OCI-LY7 (cell line): ENCODE results near the gene NCKAP5. TPM values are rescaled to one million over a fixed set of nuclear protein-coding genes. Genes with fewer than 3 reads are reported as not detected.

Experiments used
- BruUV-seq: library from RNA; stranded (reverse); fragments of 400-500 nt; replicated peaks from 2 replicates; lab custom pipeline; 2021; lab: Mats Ljungman, UMichigan
- CTCF ChIA-PET: fragments of 300-600 bp; sonication (Branson Sonifier 250); formaldehyde crosslinking; loops from one replicate; lab custom pipeline; 2022; ENCODE audit warnings: antibody characterized with exemption; ENCODE audit not compliant: unreplicated experiment; lab: Charles Lee
- POLR2A ChIA-PET: fragments of 300-600 bp; sonication (Branson Sonifier 250); formaldehyde crosslinking; loops from one replicate; lab custom pipeline; 2022; ENCODE audit warnings: antibody characterized with exemption; lab: Charles Lee
- DNase-seq: peaks from one replicate; pipeline ENCODE4 v3.0.0-alpha.2; 2015; ENCODE audit warnings: low spot score
- H2AFZ ChIP-seq: fragments of 200-600 bp; sonication (generic), shearing (Covaris generic); 2 replicates; pipeline ENCODE4 v1.6.1; 2014; ENCODE audit warnings: mild to moderate bottlenecking, antibody characterized with exemption, low read length, moderate library complexity
- H3K27ac ChIP-seq: fragments of 200-600 bp; sonication (generic); 2 replicates; pipeline ENCODE4 v1.5.1; 2014; ENCODE audit warnings: mixed run types, low read depth, mild to moderate bottlenecking, moderate library complexity, low read length, inconsistent platforms; ENCODE audit not compliant: poor library complexity, severe bottlenecking
- H3K36me3 ChIP-seq: fragments of 200-600 bp; sonication (generic); 2 replicates; pipeline ENCODE4 v1.6.1; 2014; ENCODE audit warnings: mild to moderate bottlenecking, antibody characterized with exemption, low read length, moderate library complexity, mixed read lengths; ENCODE audit not compliant: insufficient read depth
- H3K4me1 ChIP-seq: fragments of 200-600 bp; sonication (generic); 2 replicates; pipeline ENCODE4 v1.5.1; 2014; ENCODE audit warnings: mild to moderate bottlenecking, low read length; ENCODE audit not compliant: insufficient read depth, poor library complexity, severe bottlenecking
- H3K4me2 ChIP-seq: fragments of 200-600 bp; sonication (generic); 2 replicates; pipeline ENCODE4 v1.6.1; 2014; ENCODE audit warnings: mild to moderate bottlenecking, low read length
- H3K4me3 ChIP-seq: fragments of 200-600 bp; sonication (generic); 2 replicates; pipeline ENCODE4 v1.5.1; 2014; ENCODE audit warnings: mild to moderate bottlenecking, low read depth, low read length; ENCODE audit not compliant: poor library complexity, severe bottlenecking
- H3K79me2 ChIP-seq: fragments of 200-600 bp; sonication (generic); 2 replicates; pipeline ENCODE4 v1.6.1; 2016; ENCODE audit warnings: low read depth, mild to moderate bottlenecking, low read length, moderate library complexity, mixed read lengths; ENCODE audit not compliant: insufficient read depth
- H3K9me2 ChIP-seq: fragments of 200-600 bp; sonication (generic); 2 replicates; pipeline ENCODE4 v1.6.1; 2016; ENCODE audit warnings: mild to moderate bottlenecking, low read length, mixed read lengths; ENCODE audit not compliant: insufficient read depth
- H3K9me3 ChIP-seq: fragments of 200-600 bp; sonication (generic); 2 replicates; pipeline ENCODE4 v1.6.1; 2014; ENCODE audit warnings: mild to moderate bottlenecking, mixed run types, low read length, mixed read lengths
- H4K20me1 ChIP-seq: fragments of 200-600 bp; sonication (generic); 2 replicates; pipeline ENCODE4 v1.6.1; 2014; ENCODE audit warnings: mild to moderate bottlenecking, antibody characterized with exemption, low read length, moderate library complexity, mixed read lengths; ENCODE audit not compliant: insufficient read depth
- EZH2phosphoT487 ChIP-seq: fragments of 200-600 bp; sonication (generic); IDR thresholded peaks from 2 replicates; pipeline ENCODE4 v1.6.1; 2018; ENCODE audit warnings: low read depth, borderline replicate concordance, mild to moderate bottlenecking, mixed run types, antibody characterized with exemption, low read length, moderate library complexity, mixed read lengths
- intact Hi-C: fragments of 100-400 bp; cut with micrococcal nuclease; formaldehyde crosslinking; loops from one replicate; pipeline ENCODE4 v1.10.0; 2022; ENCODE audit not compliant: unreplicated experiment
- total RNA-seq, 2 experiments: library from RNA; depleted of rRNA in 1 of 2; stranded (reverse); fragments of >200 nt in 1 of 2; shearing (Covaris generic) in 1 of 2; gene quantifications; 2 replicates each; pipeline ENCODE4 v1.2.3, GENCODE V29; 2014 to 2022
- TF ChIP-seq, protein P1 (sequence below): fragments of 200-600 bp; sonication (generic); conservative IDR thresholded peaks from 2 replicates; pipeline ENCODE4 v1.5.1; 2014; ENCODE audit warnings: mild to moderate bottlenecking, antibody characterized with exemption, low read length, moderate library complexity, mixed read lengths

NCKAP5 gene
- total RNA-seq, 2 experiments from 2014 or later, result not detected

DNA sequence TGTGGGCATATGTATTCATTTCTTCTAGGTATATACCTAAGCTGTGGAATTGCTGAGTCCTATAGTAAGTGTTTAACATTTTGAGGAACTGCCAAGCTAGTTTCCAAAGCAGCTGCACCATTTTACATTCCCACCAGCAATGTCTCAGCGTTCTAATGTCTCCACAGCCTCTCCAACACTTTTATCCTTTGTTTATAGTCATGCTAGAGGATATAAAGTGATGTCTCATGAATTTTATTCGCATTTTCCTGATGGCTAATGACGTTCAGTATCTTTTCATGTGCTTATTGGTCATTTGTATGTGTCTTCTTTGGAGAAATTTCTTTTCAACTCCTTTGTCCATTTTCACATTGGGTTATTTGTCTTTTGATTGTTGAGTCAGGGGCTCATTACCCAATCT is 295.2 kb downstream of the NCKAP5 start:
- BruUV-seq, result no TSS peak
- ChIA-PET POLR2A (no interaction called here), CTCF (no interaction called here)
- H3K36me3 ChIP-seq, result no peaks in the 10 kb centered on the region
- no peaks in the 10 kb centered on the region for H3K9me2 ChIP-seq
- DNase-seq, result no peak
- no peaks in the 10 kb centered on the region for H3K79me2 ChIP-seq
- H3K4me1 ChIP-seq, result no peaks in the 10 kb centered on the region
- TF ChIP-seq EZH2phosphoT487, result no peak
- TF ChIP-seq, protein P1, sequence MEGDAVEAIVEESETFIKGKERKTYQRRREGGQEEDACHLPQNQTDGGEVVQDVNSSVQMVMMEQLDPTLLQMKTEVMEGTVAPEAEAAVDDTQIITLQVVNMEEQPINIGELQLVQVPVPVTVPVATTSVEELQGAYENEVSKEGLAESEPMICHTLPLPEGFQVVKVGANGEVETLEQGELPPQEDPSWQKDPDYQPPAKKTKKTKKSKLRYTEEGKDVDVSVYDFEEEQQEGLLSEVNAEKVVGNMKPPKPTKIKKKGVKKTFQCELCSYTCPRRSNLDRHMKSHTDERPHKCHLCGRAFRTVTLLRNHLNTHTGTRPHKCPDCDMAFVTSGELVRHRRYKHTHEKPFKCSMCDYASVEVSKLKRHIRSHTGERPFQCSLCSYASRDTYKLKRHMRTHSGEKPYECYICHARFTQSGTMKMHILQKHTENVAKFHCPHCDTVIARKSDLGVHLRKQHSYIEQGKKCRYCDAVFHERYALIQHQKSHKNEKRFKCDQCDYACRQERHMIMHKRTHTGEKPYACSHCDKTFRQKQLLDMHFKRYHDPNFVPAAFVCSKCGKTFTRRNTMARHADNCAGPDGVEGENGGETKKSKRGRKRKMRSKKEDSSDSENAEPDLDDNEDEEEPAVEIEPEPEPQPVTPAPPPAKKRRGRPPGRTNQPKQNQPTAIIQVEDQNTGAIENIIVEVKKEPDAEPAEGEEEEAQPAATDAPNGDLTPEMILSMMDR, result no peak
- intact Hi-C loops, result no loop called here
- no peak overlapping the region for H2AFZ ChIP-seq
- H3K9me3 ChIP-seq, result no peaks in the 10 kb centered on the region
- H3K27ac ChIP-seq, result no peak overlapping the region
- no peak overlapping the region for H3K4me2 ChIP-seq
- H4K20me1 ChIP-seq, result no peaks in the 10 kb centered on the region
- H3K4me3 ChIP-seq, result no peak overlapping the region

DNA sequence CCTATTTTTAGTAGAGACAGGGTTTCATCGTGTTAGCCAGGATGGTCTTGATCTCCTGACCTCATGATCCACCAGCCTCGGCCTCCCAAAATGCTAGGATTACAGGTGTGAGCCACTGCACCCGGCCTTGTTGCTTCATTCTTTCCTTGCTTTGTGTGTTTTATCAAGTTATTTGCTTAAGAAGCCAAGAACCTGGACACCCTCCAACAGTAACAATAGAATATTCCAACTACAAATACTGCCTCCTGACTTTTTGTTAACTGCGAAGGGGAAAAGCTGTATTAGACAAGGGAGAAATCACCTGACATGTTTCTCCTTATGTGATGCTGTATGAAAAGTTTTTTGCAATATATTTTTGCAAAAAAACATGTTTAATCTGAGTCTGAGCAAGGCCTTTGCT is 297.2 kb downstream of the NCKAP5 start:
- no peak for TF ChIP-seq EZH2phosphoT487
- TF ChIP-seq, protein P1, result no peak
- H3K27ac ChIP-seq, result no peak overlapping the region
- no peaks in the 10 kb centered on the region for H3K9me3 ChIP-seq
- no peak for DNase-seq
- CTCF ChIA-PET, result no interaction called here
- intact Hi-C loops, result no loop called here
- BruUV-seq, result no TSS peak
- H4K20me1 ChIP-seq, result no peaks in the 10 kb centered on the region
- no peaks in the 10 kb centered on the region for H3K9me2 ChIP-seq
- no peak overlapping the region for H3K4me3 ChIP-seq
- POLR2A ChIA-PET, result interaction anchor here (0.7 to 1.0 kb wide), 2 partner anchors 55 to 103 kb away, joined by 4 to 5 read pairs; no protein-coding TSS in a partner anchor
- no peaks in the 10 kb centered on the region for H3K4me1 ChIP-seq
- no peak overlapping the region for H2AFZ ChIP-seq
- H3K36me3 ChIP-seq, result no peaks in the 10 kb centered on the region
- no peaks in the 10 kb centered on the region for H3K79me2 ChIP-seq
- no peak overlapping the region for H3K4me2 ChIP-seq

DNA sequence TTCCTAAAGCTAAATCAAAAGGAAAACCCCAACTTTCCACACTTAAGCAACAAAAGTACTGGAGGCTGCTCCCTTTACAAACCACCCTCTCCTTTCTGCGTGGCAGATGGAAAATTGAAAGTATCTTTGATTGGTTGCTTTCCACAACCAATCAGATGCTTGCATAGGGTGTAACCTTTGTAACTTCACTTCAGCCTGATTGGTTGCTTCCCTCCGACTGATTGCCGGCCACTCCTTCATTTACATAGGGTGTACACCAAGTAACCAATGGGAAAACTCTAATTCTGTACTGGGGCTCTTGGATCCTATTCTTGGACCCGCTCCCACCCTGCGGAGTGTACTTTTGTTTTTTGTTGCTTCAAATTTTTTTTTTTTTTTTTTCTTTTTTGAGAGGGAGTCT is 297.7 kb downstream of the NCKAP5 start:
- intact Hi-C loops, result no loop called here
- POLR2A ChIA-PET, result interaction anchor here (0.7 to 1.0 kb wide), 2 partner anchors 54 to 103 kb away, joined by 4 to 5 read pairs; no protein-coding TSS in a partner anchor
- no TSS peak for BruUV-seq
- H4K20me1 ChIP-seq, result no peaks in the 10 kb centered on the region
- H3K4me3 ChIP-seq, result no peak overlapping the region
- no peak overlapping the region for H3K4me2 ChIP-seq
- CTCF ChIA-PET, result no interaction called here
- H3K9me3 ChIP-seq, result no peaks in the 10 kb centered on the region
- TF ChIP-seq, protein P1, result no peak
- TF ChIP-seq EZH2phosphoT487, result no peak
- no peak overlapping the region for H3K27ac ChIP-seq
- H3K79me2 ChIP-seq, result no peaks in the 10 kb centered on the region
- DNase-seq, result no peak
- H3K36me3 ChIP-seq, result no peaks in the 10 kb centered on the region
- H3K4me1 ChIP-seq, result no peaks in the 10 kb centered on the region
- H3K9me2 ChIP-seq, result no peaks in the 10 kb centered on the region
- no peak overlapping the region for H2AFZ ChIP-seq
